Erythroblast (primary cell): ENCODE results near the gene RPS3.

ENCODE experiments used
- GATA1 ChIP-seq: IDR thresholded peaks from 2 replicates; pipeline ENCODE4 v1.6.1; 2011; ENCODE audit warnings: low read depth, mild to moderate bottlenecking, control low read depth, low read length, moderate library complexity
- POLR2A ChIP-seq: IDR thresholded peaks from 2 replicates; pipeline ENCODE4 v1.6.1; 2011; ENCODE audit warnings: mild to moderate bottlenecking, low read length

- no peak for TF ChIP-seq POLR2A
- no peak for TF ChIP-seq GATA1
Observed at GRCh38 chr11:75387736-75388294, 11.5 kb upstream of the RPS3 start.
